Heart left ventricle (tissue), 16 donors: Measurements from ENCODE around the gene CALHM3. TPM values are rescaled to one million over a fixed set of nuclear protein-coding genes. Genes with fewer than 3 reads are reported as not detected.

ENCODE experiments used
- ATAC-seq, 4 donors: fragments of 200-7000 bp; cut with Tn5 transposase; one replicate each; pipeline ENCODE4 v1.9.1; 2020 to 2022; ENCODE audit warnings: moderate library complexity in 4 of 4, mild to moderate bottlenecking in 3 of 4, moderate number of reproducible peaks in 1 of 4
- DNase-seq, 5 donors: peaks; one replicate each; pipeline ENCODE4 v3.0.0-alpha.2; 2020
- H3K27ac ChIP-seq, 12 donors: fragments of 200-600 bp; sonication (generic) in 4 of 12; one replicate each; pipeline versions ENCODE4 v1.5.0 to v1.8.0; 2016 to 2022; ENCODE audit warnings: mild to moderate bottlenecking in 2 of 12
- H3K27me3 ChIP-seq, 9 donors: fragments of 200-600 bp; sonication (generic) in 2 of 9; one replicate each; pipeline versions ENCODE4 v1.5.1 to v1.8.0; 2016 to 2022; ENCODE audit warnings: mild to moderate bottlenecking in 3 of 9
- H3K36me3 ChIP-seq, 9 donors: fragments of 200-600 bp; sonication (generic) in 2 of 9; one replicate each; pipeline versions ENCODE4 v1.5.0 to v1.8.0; 2018 to 2022; ENCODE audit warnings: mild to moderate bottlenecking in 2 of 9
- H3K4me1 ChIP-seq, 12 donors: fragments of 200-600 bp; sonication (generic) in 4 of 12; one replicate each; pipeline versions ENCODE4 v1.5.0 to v1.8.0; 2016 to 2022; ENCODE audit warnings: mild to moderate bottlenecking in 3 of 12
- H3K4me3 ChIP-seq, 12 donors: fragments of 200-600 bp; sonication (generic) in 4 of 12; one replicate each; pipeline versions ENCODE4 v1.5.0 to v1.8.0; 2017 to 2022; ENCODE audit warnings: mild to moderate bottlenecking in 9 of 12, moderate library complexity in 4 of 12
- H3K9me3 ChIP-seq, 12 donors: fragments of 200-600 bp; sonication (generic) in 4 of 12; one replicate each; pipeline versions ENCODE4 v1.5.0 to v1.8.0; 2016 to 2022; ENCODE audit warnings: mild to moderate bottlenecking in 1 of 12
- CTCF ChIP-seq, 12 donors: fragments of 200-600 bp; sonication (generic) in 4 of 12; IDR thresholded peaks; one replicate each; pipeline versions ENCODE4 v1.5.0 to v1.8.0; 2018 to 2022; ENCODE audit warnings: antibody characterized with exemption in 12 of 12, mild to moderate bottlenecking in 5 of 12
- POLR2A ChIP-seq, 2 donors: fragments of 450-650 bp; IDR thresholded peaks; one replicate each; pipeline ENCODE4 v1.6.1; 2017; ENCODE audit warnings: antibody characterized with exemption in 2 of 2, mild to moderate bottlenecking in 2 of 2, moderate library complexity in 2 of 2
- WGBS, 4 donors: extraction: QIAGEN DNeasy Blood & Tissue Kit in 2 of 4; methylation state at CpG; one replicate each; pipeline versions ENCODE4 v1.1.5 to v1.1.7; 2013 to 2018; 5-methylcytosine and 5-hydroxymethylcytosine counted together
- intact Hi-C, 10 donors: fragments of 100-400 bp; cut with DNase I; formaldehyde crosslinking; loops; one replicate each; pipeline versions ENCODE4 v1.11.1 to v1.14.2; 2022
- polyA plus RNA-seq, 2 donors: library from polyadenylated mRNA; stranded (reverse); fragments of 200-250 nt; gene quantifications; one replicate each; pipeline ENCODE4 v1.2.3, GENCODE V29; 2013
- total RNA-seq, 9 donors: library from RNA; depleted of rRNA in 2 of 9; stranded (reverse); fragments of >200 nt in 2 of 9; fragmentation: NEBNext Ultra II Directional in 3 of 9; extraction: Animal tissue kit (Norgen Biotek cat#: 25700) in 3 of 9; gene quantifications; one replicate each; pipeline versions ENCODE4 v1.1.0 to v1.2.4, GENCODE V29; 2016 to 2023
- donor health status: ischemic (EF 13 %, LVEDD 7.1; RV severe dilation, severe dysfunction).
- donor health status: healthy with polysubstance abuse.
- donor health status: DM: no; HTN: yes; CAD: no.
- donor health status: DM: no; HTN: no; CAD: no.
- donor health status: ischemic (EF 25% LVEDD 6.9; RV normal size, moderate dysfunction).
- donor health status: ischemic (EF 25% LVEDD 5.7; RV mildly dilated, moderate dysfunction).
- donor health status: healthy.
- donor health status: DM: yes; HTN: yes; CAD: no.
- donor health status: ischemic (EF 35%, LVEDD 5.7; RV mildly dilated, moderate dysfunction).
- donor health status: nonischemic (EF 11% LVEDD 7.7; RV severe dilation, severe dysfunction).
- donor health status: DM: yes; HTN: yes; CAD: no.
- donor health status: PGD.
- donor health status: ischemic (EF 29% LVEDD 5.4; RV normal size, mild dysfunction).
- donor health status: nonischemic (EF 23%, LVEDD 6.1; RV moderate dilation, normal function).

Gene CALHM3
- total and polyA plus RNA-seq, 11 donors = not detected

GRCh38 chr10:103512591-103513379, 33.7 kb upstream of the CALHM3 start:
- TF ChIP-seq CTCF (IDR thresholded peaks at IDR 0.05) (no peak), POLR2A (IDR thresholded peaks at IDR 0.05) (no peak)
- no peak for ATAC-seq
- DNase-seq = no peak
- no peaks in the 10 kb centered on the region for H3K27me3 ChIP-seq
- 91 to 94% (median 93%) methylated on average over 13 of the region's 13 CpGs for WGBS, 4 donors
- peaks cover 0 to 13% (median 2%) of the 10 kb centered on the region in 12 donors for H3K4me1 ChIP-seq
- H3K4me3 ChIP-seq = no peak overlapping the region
- intact Hi-C loops = no loop called here
- no peak overlapping the region for H3K27ac ChIP-seq
- no peaks in the 10 kb centered on the region for H3K9me3 ChIP-seq
- no peaks in the 10 kb centered on the region for H3K36me3 ChIP-seq

- Histone ChIP-seq H3K9me3 (no peaks in the 10 kb centered on the region), H3K27ac (no peak overlapping the region), H3K27me3 (no peaks in the 10 kb centered on the region), H3K4me3 (no peak overlapping the region), H3K4me1 (peaks cover 0 to 13% (median 2%) of the 10 kb centered on the region in 12 donors), H3K36me3 (no peaks in the 10 kb centered on the region)
- TF ChIP-seq CTCF (IDR thresholded peaks at IDR 0.05) (no peak), POLR2A (IDR thresholded peaks at IDR 0.05) (no peak)
- no peak for DNase-seq
- intact Hi-C loops = no loop called here
- ATAC-seq = no peak
These were observed 33.1 kb upstream of the CALHM3 start for GRCh38 chr10:103512166-103512565.

GRCh38 chr10:103510791-103511752, 32.0 kb upstream of the CALHM3 start:
- 91 to 95% (median 92%) methylated on average over 10 of the region's 10 CpGs for WGBS, 4 donors
- intact Hi-C loops = no loop called here

More at GRCh38 chr10:103510791-103511752, 32.0 kb upstream of the CALHM3 start:
- H3K9me3 ChIP-seq = no peaks in the 10 kb centered on the region
- H3K36me3 ChIP-seq = no peaks in the 10 kb centered on the region
- H3K27me3 ChIP-seq = no peaks in the 10 kb centered on the region
- H3K27ac ChIP-seq = no peak overlapping the region
- no peak for ATAC-seq
- DNase-seq = no peak
- no peak overlapping the region for H3K4me3 ChIP-seq
- peaks cover 0 to 13% (median 2%) of the 10 kb centered on the region in 12 donors for H3K4me1 ChIP-seq
- TF ChIP-seq CTCF (IDR thresholded peaks at IDR 0.05) = no peak
- no peak for TF ChIP-seq POLR2A (IDR thresholded peaks at IDR 0.05)
